Stomach (tissue), 9 donors: Measurements from ENCODE around the gene TTC33. TPM values are rescaled to one million over a fixed set of nuclear protein-coding genes. Genes with fewer than 3 reads are reported as not detected.
A peak's percentile ranks its signal among the peaks of the same experiment; 100 is the strongest.
"Not testable (repeated sequence)": the region's sequence is repeated elsewhere in the genome, so short reads cannot be mapped to it uniquely, and the experiment has no call there.

Experiments used
- DNase-seq, 2 donors: peaks; one replicate each; pipeline versions ENCODE4 v3.0.0 to v3.0.0-alpha.2; 2013 to 2019
- H3K27ac ChIP-seq, 5 donors: fragments of 200-600 bp in 4 of 5; sonication (generic) in 4 of 5; one replicate each; pipeline ENCODE4 v1.5.1; 2013 to 2019; ENCODE audit warnings: mild to moderate bottlenecking in 1 of 5, moderate library complexity in 1 of 5
- H3K27me3 ChIP-seq, 3 donors: fragments of 200-600 bp; sonication (generic); one replicate each; pipeline ENCODE4 v1.5.1; 2017 to 2019; ENCODE audit warnings: mixed run types in 1 of 3
- H3K36me3 ChIP-seq, 4 donors: fragments of 200-600 bp; sonication (generic); 1 replicate in 3 of 4; 2 replicates in 1 of 4; pipeline ENCODE4 v1.5.1; 2016 to 2019
- H3K4me1 ChIP-seq, 4 donors: fragments of 200-600 bp; sonication (generic); one replicate each; pipeline ENCODE4 v1.5.1; 2016 to 2019
- H3K4me3 ChIP-seq, 4 donors: fragments of 200-600 bp; sonication (generic) in 3 of 4; one replicate each; pipeline ENCODE4 v1.5.1; 2016 to 2019; ENCODE audit warnings: mild to moderate bottlenecking in 1 of 4
- H3K9me3 ChIP-seq, 4 donors: fragments of 200-600 bp; sonication (generic); one replicate each; pipeline ENCODE4 v1.5.1; 2016 to 2019
- EP300 ChIP-seq: sonication (generic); formaldehyde crosslinking; IDR thresholded peaks from one replicate; pipeline ENCODE4 v1.6.1; 2017; ENCODE audit warnings: antibody characterized with exemption
- POLR2A ChIP-seq, 4 donors: fragments of 450-650 bp; IDR thresholded peaks; one replicate each; pipeline ENCODE4 v1.6.1; 2016; ENCODE audit warnings: antibody characterized with exemption in 4 of 4, control low read depth in 2 of 4, mild to moderate bottlenecking in 1 of 4, moderate library complexity in 1 of 4
- POLR2AphosphoS5 ChIP-seq, 3 donors: sonication (generic); formaldehyde crosslinking; IDR thresholded peaks; one replicate each; pipeline ENCODE4 v1.6.1; 2016; ENCODE audit warnings: antibody characterized with exemption in 3 of 3
- WGBS, 5 donors: extraction: QIAGEN DNeasy Blood & Tissue Kit in 3 of 5; methylation state at CpG; one replicate each; pipeline versions ENCODE4 v1.1.5 to v1.1.7; 2013 to 2018; 5-methylcytosine and 5-hydroxymethylcytosine counted together
- intact Hi-C: fragments of 100-400 bp; cut with DNase I; formaldehyde crosslinking; loops from one replicate; pipeline ENCODE4 v1.15.1; 2023; ENCODE audit warnings: low total_unique reads
- polyA plus RNA-seq, 3 donors: library from polyadenylated mRNA; stranded (reverse); fragments of 200-250 nt; gene quantifications; one replicate each; pipeline ENCODE4 v1.2.3, GENCODE V29; 2013
- total RNA-seq, 5 donors: library from RNA; depleted of rRNA; stranded (reverse); fragments of >200 nt; gene quantifications; one replicate each; pipeline versions ENCODE4 v1.1.0 to v1.2.3, GENCODE V29; 2014 to 2016
- TF ChIP-seq, protein P1 (sequence below), 7 experiments: fragments of 450-650 bp in 4 of 7; fragments of 200-600 bp in 3 of 7; sonication (generic) in 3 of 7; IDR thresholded peaks; one replicate each; pipeline ENCODE4 v1.5.1; 2016 to 2019; ENCODE audit warnings: antibody characterized with exemption in 7 of 7, control low read depth in 2 of 7, mild to moderate bottlenecking in 1 of 7
- donor health status: healthy with polysubstance abuse.
- donor health status: Bipolar disorder and iron deficiency.
- donor health status: healthy.

TTC33 gene
- total and polyA plus RNA-seq, 8 donors: 0.29 to 41.5 (median 7.3) TPM

DNA sequence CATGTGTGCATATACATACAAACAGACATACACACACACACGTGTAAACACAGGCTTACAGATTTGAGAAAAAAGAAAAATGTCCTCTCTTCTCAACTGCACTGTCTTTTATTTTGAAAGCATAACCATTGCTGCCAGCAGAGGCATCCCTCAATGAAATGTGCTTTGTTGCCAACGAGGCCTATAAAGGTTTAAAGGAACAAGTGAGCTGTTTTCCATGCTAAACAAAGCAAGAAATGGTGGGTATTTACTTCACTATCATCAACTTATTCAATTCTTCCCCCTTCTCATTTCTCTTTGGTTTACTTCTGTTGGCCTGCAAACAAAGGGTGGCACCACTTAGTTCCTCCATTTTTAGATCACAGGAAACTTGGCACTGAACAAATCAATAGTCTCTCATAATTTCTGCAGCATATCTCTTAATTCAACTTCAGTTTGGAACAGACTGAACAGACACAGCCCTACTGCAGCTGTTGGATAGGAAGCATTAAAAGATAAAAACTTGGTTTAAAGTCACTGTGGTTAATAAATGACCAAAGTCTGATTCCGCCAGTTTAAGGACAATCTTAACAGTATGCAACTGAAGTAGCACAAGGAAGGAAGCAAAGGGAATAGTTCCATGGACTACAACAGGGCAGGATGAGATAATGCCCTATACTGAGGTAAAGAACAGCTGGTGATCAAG lies 21.7 kb downstream of the TTC33 start:
- Histone ChIP-seq H3K27ac (peak overlapping the region; percentile 42 to 70 (median 59)), H3K4me1 (peaks cover 26 to 53% (median 37%) of the 10 kb centered on the region in 4 donors), H3K27me3 (no peaks in the 10 kb centered on the region), H3K4me3 (no peak overlapping the region), H3K36me3 (peaks cover 0 to 10% (median 2%) of the 10 kb centered on the region in 4 donors), H3K9me3 (no peaks in the 10 kb centered on the region)
- TF ChIP-seq POLR2AphosphoS5 (IDR thresholded peaks at IDR 0.05): peak in 1 of 3 donors; percentile 37
- no peak for TF ChIP-seq POLR2A (IDR thresholded peaks at IDR 0.05)
- WGBS, 5 donors: 14 to 26% (median 23%) methylated on average over 3 of the region's 3 CpGs
- intact Hi-C loops: no loop called here
- DNase-seq: peak in 1 of 2 donors; percentile 55

DNA sequence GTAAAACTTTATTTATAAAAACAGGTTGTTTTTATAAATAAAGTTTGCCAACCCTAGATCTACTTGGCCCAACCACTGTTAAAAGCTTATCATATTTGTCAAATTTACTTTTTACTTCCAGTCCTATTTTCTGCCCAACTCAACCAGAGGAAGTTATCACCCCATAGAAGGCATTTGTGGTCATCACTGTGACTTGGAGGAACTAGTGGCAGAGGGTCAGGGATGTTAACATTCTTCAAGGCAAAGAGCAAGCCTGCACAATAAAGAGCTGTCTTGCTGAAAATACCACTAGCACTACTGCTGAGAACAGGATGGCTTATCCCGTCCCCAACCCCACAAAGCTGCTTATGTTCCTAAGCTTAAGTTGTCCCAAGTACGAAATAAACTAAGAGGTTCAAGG lies 22.3 kb downstream of the TTC33 start:
- peaks cover 26 to 53% (median 37%) of the 10 kb centered on the region in 4 donors for H3K4me1 ChIP-seq
- no peak overlapping the region for H3K4me3 ChIP-seq
- peak in 1 of 2 donors; percentile 6 for DNase-seq
- H3K27me3 ChIP-seq: no peaks in the 10 kb centered on the region
- intact Hi-C loops: no loop called here
- TF ChIP-seq EP300 (no peak), POLR2A (IDR thresholded peaks at IDR 0.05) (no peak), POLR2AphosphoS5 (IDR thresholded peaks at IDR 0.05) (no peak)
- TF ChIP-seq, protein P1, sequence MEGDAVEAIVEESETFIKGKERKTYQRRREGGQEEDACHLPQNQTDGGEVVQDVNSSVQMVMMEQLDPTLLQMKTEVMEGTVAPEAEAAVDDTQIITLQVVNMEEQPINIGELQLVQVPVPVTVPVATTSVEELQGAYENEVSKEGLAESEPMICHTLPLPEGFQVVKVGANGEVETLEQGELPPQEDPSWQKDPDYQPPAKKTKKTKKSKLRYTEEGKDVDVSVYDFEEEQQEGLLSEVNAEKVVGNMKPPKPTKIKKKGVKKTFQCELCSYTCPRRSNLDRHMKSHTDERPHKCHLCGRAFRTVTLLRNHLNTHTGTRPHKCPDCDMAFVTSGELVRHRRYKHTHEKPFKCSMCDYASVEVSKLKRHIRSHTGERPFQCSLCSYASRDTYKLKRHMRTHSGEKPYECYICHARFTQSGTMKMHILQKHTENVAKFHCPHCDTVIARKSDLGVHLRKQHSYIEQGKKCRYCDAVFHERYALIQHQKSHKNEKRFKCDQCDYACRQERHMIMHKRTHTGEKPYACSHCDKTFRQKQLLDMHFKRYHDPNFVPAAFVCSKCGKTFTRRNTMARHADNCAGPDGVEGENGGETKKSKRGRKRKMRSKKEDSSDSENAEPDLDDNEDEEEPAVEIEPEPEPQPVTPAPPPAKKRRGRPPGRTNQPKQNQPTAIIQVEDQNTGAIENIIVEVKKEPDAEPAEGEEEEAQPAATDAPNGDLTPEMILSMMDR (IDR thresholded peaks at IDR 0.05): no peak
- no peaks in the 10 kb centered on the region for H3K9me3 ChIP-seq
- peaks cover 0 to 6% (median 2%) of the 10 kb centered on the region in 4 donors for H3K36me3 ChIP-seq
- peak overlapping the region; percentile 42 to 81 (median 59) for H3K27ac ChIP-seq
- WGBS, 5 donors: 40 to 71% (median 50%) methylated on average over 2 of the region's 2 CpGs

DNA sequence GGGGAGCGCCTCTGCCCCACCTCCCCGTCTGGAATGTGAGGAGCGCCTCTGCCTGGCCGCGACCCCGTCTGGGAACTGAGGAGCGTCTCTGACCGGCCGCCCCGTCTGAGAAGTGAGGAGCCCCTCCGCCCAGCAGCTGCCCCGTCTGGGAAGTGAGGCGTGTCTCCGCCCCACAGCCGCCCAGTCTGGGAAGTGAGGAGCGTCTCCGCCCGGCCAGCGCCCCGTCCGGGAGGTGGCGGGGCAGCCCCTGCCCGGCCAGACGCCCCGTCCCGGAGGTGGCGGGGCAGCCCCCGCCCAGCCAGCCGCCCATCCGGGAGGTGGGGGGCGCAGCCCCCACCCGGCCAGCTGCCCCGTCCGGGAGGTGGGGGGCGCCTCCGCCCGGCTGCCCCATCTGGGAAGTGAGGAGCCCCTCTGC lies 33.3 kb downstream of the TTC33 start:
- H3K4me3 ChIP-seq, H3K27me3 ChIP-seq, H3K27ac ChIP-seq, intact Hi-C loops, H3K4me1 ChIP-seq, DNase-seq: not testable (repeated sequence)
- Histone ChIP-seq H3K36me3 (peaks cover 0 to 63% (median 50%) of the 10 kb centered on the region in 4 donors), H3K9me3 (peaks cover 0 to 11% (median 5%) of the 10 kb centered on the region in 4 donors)
- 92 to 96% (median 94%) methylated on average over 11 to 37 of the region's 37 CpGs for WGBS, 5 donors

DNA sequence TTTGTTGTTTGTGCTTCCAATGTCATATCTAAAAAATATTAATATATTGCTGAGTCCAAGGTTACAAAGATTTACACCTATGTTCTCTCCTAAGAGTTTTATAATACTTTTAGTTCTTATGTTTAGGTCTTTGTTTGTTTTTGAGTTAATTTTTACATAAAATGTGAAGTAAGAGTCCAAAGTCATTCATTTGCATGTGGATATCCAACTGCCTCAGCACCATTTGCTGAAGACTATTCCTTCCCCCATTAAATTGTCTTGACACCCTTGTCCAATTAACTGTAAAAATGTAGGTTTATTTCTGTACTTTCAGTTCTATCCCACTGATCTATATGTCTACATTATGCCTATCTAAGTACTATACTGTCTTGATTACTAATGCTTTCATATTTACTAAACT lies 35.7 kb downstream of the TTC33 start:
- no peaks in the 10 kb centered on the region for H3K27me3 ChIP-seq
- H3K27ac ChIP-seq: no peak overlapping the region
- peaks cover 0 to 11% (median 5%) of the 10 kb centered on the region in 4 donors for H3K9me3 ChIP-seq
- H3K4me3 ChIP-seq: no peak overlapping the region
- no peak for DNase-seq
- intact Hi-C loops: no loop called here
- H3K4me1 ChIP-seq: peaks cover 0 to 3% (median 0%) of the 10 kb centered on the region in 4 donors
- no peak for TF ChIP-seq POLR2AphosphoS5 (IDR thresholded peaks at IDR 0.05)
- TF ChIP-seq POLR2A (IDR thresholded peaks at IDR 0.05): no peak
- no peak for TF ChIP-seq EP300
- TF ChIP-seq, protein P1 (IDR thresholded peaks at IDR 0.05): no peak
- peaks cover 0 to 54% (median 49%) of the 10 kb centered on the region in 4 donors for H3K36me3 ChIP-seq

DNA sequence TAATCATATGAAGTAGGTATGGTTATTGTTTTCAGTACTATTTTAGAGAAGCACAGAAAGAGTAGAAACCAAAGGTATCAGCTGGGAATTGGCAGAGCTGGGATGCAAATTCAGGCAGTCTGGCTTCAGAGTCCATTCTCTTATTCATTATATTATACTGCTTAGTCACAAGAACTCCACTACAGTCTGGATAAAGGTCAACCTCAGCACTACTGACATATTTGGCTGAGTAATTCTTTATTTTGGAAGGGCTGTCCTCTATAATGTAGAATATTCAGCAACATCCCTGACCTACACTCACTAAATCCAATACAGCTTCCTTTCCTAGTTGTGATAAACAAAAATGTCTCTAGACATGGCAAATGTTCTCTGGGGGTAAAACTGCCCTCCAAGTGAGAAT lies 38.5 kb downstream of the TTC33 start:
- Histone ChIP-seq H3K4me3 (no peak overlapping the region), H3K9me3 (peaks cover 0 to 6% (median 2%) of the 10 kb centered on the region in 4 donors), H3K36me3 (peaks cover 0 to 37% (median 30%) of the 10 kb centered on the region in 4 donors), H3K27me3 (no peaks in the 10 kb centered on the region), H3K4me1 (peaks cover 0 to 13% (median 3%) of the 10 kb centered on the region in 4 donors), H3K27ac (no peak overlapping the region)
- intact Hi-C loops: no loop called here
- no peak for TF ChIP-seq POLR2AphosphoS5 (IDR thresholded peaks at IDR 0.05)
- TF ChIP-seq POLR2A (IDR thresholded peaks at IDR 0.05): no peak
- TF ChIP-seq, protein P1 (IDR thresholded peaks at IDR 0.05): no peak
- TF ChIP-seq EP300: no peak
- DNase-seq: no peak
